ENCODE data around the gene CWF19L1.

- TF ChIP-seq CTCF (conservative IDR thresholded peaks at IDR 0.05; ENCODE audit: low read depth in 2 of 2) (no peak), EZH2phosphoT487 (IDR thresholded peaks at IDR 0.05; ENCODE audit: unreplicated experiment) (no peak)
Observed at GRCh38 chr10:100293066-100293465, 25.6 kb upstream of the CWF19L1 start.
